Activated gamma-delta T cell treated with anti-CD3 and anti-CD28 coated beads, Interleukin-2, amount 50 U/mL, for 16 hours (primary cell): ENCODE measurements around the gene LMO4.
A peak's percentile ranks its signal among the peaks of the same experiment; 100 is the strongest.

ENCODE experiments used
- DNase-seq: peaks from one replicate; pipeline ENCODE4 v3.0.0-alpha.2; 2020; ENCODE audit warnings: low read depth

Gene LMO4

DNA sequence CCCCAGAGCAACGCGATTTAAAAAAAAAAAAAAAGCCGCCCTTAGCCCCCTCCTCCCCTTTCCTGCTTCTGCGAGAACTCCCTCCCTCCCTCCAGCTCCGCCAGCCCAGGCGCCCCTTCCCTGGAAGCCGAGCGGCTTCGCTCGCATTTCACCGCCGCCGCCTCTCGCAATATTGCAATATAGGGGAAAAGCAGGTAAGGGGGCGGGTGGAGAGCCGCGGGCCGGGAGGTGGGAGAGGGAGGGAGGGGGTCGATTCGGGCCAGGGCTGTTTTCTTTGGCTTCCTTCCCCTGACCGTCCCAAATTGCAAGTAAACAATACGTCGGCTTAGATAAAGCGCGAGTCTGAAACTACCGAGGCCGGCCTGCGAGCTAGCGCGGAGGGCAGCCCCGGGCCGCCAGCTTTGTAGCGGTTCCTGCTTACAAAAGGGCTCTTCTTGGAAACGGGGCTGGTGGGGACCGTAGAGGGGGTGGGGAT, 408 bp downstream of the LMO4 start:
- DNase-seq, result no peak

DNA sequence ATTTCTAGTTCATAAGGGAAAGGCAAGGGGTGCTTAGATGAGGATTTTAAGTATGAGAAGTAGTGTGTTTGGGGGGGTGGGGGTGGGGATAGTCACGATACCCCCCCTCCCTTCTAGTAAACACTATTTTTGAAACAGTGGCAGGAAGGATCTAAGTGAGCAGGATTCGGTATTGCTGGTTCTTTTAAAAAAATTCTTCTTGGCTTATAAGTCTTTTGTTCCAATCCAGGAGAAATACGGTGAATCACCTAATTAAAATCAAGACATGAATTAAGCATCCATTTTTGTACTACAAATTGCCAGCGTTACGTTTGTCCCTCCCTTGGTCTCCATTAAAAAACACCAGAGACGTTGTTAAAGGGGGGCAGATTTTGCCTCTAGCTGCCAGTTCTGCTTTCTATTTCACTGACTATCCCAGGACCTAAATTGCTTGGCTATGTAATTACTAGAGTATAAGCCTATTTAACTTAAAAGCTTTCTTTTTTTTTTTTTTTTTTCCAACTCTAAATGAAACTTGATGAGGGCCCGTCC, 911 bp downstream of the LMO4 start:
- DNase-seq, result no peak

DNA sequence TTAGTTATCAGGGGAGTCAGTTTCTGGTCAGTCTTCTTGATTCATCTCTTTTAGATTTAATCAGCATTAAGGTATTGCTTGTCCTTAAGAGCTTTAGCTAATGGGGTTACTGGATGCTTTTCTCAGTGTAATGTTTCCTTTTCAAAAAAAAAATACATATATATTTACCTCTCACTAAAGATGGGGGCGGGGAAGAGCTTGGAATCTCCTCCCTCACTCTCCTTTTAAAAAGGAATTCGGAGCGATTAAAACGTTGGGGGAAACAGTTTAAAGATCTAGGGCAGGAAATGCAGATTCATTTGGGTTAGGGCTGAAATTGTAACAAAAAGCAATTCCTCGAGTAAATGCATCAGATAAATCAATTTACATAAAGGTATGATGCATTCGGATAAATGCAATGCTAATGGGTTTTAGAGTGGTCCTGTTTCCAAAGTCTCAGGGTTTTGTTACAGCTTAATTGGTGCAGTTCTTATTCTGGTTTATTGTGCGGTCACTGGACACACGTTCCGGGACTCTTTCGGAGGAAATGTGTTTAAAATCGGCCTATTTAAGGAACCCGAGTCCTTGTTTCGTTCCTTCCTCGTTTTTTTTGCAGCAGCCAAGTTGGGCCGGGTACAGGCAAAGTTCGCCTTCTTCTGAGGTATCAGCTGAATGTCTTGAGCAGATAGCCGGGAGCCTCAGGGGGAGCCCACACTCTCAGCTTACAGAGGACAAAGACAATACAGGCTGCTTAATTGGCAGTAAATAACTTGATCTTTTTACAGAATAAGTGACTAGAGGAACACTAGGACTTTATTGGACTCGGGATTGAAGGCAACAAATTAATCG, 1.6 kb downstream of the LMO4 start:
- DNase-seq, result no peak

DNA sequence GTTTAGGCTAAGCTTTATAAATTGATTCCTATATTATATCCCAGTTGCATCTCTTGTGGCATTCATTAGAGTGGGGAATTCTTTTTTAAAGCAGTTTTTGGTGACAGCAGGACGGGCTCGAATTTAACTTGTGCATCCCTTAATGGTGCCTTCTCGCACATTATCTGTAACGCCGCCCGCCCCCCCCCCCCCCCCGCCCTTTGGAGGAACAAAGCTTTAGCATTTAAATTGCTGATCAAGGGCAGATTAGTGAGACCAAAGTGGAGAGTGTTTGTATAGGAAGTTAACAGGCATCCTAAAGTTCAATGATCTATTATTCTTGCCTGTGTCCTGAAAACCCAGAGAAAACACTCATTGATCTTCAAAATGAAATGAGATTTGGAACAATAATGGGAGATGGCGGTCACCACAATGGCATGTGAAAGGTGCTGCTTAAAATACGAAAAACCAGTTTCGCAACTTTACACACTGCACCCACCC, 2.2 kb downstream of the LMO4 start:
- no peak for DNase-seq

DNA sequence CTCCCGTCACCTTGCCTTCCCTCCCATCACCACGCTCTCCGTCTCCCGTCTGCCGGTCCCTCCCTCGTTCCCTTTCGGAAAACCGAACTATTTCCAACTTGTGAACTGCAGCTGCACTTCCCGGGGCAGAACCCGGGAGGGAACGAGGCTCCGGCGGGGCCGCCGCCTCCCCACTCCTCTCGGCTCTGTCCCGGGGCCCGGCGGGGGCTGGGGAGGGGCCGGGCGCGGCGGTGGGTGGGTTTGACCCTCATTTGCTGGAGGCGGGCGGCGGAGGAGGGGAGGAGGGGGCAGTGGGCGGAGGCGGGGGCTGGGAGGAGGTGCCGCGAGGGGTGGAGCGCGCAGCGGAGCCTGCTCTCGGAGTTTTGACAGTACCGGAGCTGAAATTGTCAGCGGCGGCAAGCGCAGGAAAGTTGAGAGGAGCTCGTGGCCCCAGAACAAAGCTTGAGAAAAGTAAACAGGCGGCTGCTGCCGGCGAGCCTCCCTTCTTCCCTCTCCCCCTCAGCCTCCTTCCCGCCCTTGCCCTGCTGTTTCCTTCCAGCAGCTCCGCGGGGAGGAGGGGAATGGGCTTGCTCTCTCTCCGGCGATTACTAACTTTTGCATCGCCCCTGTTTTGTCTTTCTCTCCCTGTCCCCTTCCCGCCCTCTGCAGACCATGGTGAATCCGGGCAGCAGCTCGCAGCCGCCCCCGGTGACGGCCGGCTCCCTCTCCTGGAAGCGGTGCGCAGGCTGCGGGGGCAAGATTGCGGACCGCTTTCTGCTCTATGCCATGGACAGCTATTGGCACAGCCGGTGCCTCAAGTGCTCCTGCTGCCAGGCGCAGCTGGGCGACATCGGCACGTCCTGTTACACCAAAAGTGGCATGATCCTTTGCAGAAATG, 2.9 kb downstream of the LMO4 start:
- peak; percentile 43 for DNase-seq

DNA sequence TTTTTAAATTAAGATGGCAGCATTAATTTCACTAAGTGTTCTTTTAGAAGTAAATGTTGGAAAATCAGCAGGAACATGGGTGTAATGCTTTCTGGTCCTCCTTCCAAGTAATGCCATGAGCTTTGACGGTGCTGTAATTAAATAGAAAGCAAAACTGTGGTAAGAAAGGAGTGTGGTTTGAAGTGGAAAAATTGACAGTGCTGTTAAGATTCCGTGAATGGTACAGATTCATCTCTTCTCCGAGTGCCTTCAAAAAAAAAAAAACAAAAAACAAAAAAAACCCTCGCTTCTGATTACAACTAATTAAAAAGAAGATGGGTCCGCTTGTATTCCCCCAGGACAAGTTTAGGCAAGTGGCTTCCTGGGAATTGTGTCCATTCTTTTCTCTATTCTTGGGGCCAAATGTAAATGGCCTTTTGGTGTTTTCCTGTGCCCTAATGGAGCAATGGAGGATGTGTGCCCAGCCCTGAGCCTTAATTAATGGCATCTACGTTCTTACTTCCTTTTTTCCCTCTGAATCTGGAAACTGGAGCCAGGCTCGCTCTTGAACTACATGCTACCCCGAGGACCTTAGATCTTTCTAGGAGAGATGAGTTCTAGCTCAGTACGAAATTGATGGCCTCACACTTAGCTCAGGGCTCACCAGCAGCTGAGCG, 5.1 kb downstream of the LMO4 start:
- DNase-seq, result no peak

DNA sequence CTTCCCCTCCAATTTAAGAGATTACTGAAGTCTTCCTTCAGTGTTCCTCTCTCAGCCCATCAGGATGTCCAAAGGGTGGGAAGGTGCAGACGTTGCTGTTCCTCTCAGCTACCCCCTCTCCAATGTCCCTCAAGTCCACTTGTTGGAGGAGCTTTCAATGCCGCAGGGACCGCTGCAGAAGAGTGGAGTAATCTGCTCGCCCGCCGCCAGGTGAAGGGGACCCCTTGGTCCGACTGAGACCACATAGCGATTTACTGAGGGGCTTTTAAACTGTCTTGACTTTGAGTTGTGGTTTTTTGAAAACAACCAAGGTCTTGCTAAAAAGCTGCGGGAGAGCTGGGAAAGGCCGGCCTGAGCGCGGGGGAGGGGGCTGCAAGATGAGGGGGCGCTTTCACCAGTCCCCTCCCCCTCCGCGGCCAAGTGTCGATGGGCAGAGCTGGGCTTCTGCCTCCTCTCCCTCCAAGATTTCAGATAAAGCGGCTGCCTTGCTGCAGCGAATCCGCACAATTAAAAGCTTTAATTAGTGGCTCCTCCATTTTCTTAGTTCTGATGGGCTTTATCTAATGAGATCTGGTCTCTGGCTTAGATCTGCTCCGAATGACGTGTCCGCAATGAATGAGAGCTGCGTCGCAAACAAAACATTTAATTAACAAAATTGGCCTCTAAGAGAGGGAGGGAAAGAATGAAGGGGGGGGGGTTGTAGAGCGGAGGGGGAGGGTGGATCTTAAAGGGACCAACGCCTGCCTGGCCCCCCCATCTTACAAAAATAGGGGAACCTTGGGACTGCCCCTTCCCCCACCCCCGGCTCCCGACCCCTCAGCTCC, 5.9 kb downstream of the LMO4 start:
- no peak for DNase-seq

DNA sequence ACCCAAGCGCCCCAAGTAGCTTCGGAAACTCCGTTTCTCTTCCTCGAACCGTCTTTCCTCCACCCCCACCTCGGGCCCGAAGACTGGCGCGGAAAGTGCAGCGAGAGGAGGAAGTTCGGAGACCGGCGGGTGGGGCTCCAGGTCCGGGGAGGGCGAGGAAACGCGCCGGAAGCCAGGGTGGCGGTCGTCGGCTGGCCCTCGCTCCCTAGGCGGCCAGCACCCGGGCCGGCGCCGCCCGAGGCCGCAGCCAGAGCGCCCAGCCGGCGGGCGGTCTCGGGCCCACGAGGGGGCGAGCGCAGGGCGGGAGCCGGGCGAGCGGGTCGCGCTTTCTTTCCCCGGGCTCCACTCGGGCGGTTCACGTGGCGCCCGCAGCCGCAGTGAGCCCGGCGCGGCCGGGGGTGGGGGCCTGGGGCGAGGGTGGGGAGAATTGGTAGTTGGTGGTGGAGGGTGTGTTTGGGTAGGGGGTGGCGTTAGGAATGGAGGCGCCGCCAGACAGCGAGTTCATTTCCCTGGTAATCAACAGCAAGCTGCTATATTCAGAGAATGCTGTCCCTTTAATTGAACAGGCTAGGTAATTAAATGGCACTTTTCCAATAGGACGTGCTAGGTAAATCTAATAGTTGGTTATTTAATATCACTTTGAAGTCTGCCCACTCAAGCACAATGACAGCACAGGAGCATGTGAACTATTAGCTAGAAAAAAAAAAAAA, 6.7 kb downstream of the LMO4 start:
- DNase-seq, result peak; percentile 42

DNA sequence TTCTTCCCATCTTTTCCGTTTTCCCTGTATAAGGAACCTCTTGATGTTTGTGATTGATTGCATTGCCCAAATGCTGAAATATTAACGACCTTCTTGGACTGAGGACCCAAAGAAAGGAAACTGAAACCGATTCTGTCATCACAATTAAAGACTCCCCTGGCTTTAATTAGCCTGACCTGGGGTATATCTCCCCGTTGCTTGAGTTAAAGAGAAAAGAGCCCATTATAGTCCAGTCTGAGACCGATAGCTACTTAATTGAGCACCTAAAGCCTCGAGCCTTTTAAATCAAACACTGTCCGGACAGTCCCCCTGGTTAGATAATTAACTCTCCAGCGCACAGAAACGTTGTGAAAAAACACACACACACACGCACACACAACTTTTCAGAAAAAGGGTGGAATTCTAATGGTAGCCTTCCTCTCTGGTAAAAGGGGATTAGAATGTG, 8.0 kb downstream of the LMO4 start:
- no peak for DNase-seq

DNA sequence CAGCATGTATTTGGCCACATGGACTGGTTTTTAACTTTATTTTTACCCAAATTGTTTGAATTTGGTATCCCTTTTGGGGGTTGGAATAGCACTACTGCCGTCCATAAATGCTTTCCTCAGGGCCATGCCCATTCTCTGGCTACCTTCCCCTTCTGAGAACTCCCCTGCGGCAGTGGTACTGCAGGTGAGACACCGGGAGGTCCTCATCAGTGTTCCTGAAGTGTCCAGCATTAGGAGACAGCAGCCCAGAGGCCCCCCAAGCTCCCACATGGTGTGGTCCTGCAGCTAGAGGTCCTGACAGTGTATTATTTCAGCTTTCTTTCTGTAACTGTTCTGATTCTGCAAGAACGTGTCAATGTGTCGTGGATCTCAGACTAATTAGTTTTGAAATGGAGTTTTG, 8.9 kb downstream of the LMO4 start:
- DNase-seq, result no peak

DNA sequence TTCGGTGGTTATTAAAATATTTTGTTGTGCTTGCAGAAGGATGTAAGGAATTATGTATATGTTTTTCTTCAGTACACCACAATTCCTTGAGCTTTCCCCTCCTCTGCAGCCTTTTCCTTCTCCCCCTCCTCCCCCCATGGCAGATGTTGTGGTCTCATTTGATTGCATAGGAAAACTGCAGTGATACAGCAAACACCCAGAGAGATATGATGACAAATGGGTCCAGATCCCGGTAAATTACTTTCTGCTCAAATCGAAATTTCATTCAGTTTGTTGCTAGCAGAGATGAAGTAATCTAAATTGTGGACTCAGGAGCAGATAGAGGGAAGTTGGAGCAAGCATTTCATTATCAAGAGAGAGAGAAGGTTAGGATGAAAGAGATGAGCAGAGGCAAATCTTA, 9.9 kb downstream of the LMO4 start:
- DNase-seq, result no peak

DNA sequence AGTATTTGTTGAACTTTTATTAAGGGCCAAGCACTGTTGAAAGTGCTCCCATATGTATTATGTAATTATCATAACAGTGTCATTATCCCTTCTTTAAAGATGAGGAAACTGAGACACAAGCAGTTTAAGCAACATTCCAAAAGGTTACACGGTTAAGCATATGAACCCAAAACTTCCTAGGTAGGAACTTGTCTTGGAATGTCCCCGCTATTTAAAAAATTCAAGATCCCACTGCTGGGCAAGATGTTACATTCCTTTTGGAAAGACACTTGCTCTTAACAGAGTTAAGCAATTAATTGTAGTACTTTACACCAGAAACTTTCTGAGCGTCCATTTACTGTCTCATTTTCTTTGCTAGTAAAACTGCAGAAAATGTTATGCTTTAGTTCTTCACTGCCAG, 15.6 kb downstream of the LMO4 start:
- DNase-seq, result no peak

DNA sequence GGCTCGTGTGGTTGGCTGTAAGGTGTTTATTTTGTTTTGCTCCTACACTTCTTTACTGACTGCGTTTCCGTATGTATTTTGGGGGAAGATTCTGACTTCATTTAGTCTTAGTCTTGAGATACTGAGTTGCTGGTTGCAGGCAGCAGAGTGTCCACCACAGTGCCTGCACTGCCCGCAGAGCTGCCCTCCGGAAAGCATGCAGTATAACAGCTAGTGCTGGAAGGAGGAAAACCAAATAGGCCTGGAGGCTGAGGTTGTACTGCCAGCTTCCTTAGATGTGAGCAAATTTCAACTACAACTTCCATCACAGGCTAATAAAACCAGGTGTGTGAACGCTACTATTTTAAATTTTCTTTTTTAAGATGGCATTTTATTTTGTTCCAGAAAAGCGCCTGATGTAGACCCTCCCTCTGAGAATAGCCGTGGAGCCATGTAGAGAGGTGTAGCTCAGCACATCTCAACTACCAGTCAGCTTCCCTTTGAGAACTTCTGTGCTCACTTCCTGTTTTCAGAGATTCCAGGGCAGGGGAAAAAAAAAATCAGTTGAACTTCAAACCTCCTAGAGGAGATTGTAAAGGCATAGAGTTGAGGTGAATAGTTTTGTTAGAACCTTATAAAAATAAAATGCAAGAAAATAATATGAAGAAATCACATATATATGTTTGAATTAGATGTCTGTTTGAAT, 17.6 kb downstream of the LMO4 start:
- DNase-seq, result no peak

DNA sequence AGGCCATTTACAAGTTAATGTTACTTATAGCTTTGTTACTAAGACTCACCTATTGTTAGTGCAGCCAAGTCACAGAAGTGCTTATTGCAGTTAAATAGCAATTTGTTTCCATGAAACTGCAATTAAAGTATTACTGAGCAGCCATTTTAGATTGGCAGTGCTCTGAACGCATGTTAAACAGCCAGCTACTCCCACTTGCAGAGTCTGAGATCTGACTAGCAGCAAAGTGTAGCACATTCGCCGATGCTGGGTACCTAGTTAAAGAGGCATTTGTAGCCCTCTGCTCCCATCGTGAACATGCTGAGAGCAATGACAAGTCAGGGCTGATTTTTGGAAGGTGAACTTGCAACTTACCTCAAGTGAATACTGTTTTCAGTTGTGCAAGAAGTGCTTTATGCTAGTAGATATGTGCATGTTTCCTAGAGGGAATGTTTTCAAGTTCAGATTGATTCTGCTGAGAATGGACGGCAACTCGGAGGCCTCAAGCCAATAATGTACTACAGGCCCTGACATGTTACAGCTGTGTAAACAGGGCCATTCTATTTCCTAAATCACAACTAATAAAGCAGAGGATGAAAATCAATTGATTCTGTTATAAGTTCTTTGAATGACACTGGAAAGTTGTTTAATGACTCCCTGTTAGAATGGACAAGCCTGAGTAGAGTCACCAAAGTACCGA, 19.8 kb downstream of the LMO4 start:
- no peak for DNase-seq

DNA sequence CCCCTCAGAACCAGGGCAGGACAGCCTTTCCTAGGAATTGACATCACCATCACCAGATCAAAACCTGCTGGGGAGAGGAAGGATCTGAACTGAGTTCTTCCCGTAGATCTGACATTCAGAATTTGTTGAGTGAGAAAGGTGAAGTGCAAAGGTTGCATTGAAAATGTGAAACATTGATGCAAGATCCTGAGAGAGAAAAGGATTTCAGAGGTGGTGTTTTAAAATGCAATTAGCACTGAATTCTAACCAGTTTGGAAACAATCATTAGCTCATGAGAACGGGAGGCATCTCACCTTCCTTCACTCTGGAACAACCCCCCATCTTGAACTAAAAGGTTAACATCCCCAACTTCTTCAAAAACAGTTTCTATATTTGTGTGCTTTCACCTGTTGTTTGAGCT, 20.4 kb downstream of the LMO4 start:
- no peak for DNase-seq

DNA sequence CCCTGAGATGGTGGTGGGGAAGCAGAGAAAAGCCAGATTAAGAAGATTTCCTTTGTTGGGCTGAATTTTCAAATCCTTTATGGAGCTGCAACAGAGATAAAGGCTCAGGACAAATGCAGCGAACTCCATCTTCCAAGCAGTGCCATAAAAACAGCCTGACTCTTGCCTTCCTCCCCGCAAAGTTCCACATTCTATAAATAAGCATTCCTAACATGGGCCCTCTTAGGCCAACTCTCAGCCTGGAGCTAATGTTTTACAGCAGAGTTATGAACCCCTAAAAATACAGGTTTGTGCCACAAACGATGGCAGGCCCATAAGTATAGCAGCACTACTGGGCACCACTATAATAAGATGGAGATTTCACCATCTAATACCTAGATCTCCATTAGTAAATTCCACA, 27.2 kb downstream of the LMO4 start:
- DNase-seq, result no peak

DNA sequence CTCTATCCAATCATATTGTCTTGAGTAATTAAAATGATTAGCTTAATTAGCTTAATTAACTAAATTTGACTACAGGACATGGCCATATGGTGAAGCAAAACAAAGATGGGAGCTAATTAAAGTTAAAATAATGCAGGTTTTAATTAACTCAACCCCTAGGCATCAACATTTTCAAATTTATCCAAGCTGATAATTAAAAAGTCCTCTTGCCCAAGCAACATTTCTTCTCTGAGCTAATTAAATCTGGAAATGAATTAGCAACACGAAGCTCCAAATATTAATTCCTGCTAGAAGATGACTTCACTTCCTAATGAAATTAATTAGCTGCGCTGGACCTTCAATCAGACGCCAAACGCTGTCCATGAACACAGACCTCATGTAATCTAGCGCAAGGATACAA, 27.9 kb downstream of the LMO4 start:
- DNase-seq, result no peak

DNA sequence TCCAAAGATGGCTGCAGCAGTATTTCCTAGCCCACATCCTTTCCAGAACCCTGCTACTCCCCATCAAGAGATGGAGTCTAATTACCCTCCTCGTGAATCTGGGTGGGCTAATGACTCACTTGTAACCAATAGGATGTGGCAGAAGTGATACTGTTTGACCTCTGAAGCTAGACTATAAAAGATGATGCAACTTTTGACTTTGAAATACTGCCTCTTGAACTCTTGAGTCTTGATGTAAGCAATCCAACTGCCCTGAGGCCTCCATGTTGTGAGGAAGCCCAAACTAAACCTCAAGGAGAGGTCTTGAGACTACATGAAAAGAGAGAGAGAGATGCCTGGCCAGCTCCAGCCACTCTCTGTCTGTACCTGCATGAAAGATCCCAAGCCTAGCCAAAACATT, 29.5 kb downstream of the LMO4 start:
- DNase-seq, result no peak

DNA sequence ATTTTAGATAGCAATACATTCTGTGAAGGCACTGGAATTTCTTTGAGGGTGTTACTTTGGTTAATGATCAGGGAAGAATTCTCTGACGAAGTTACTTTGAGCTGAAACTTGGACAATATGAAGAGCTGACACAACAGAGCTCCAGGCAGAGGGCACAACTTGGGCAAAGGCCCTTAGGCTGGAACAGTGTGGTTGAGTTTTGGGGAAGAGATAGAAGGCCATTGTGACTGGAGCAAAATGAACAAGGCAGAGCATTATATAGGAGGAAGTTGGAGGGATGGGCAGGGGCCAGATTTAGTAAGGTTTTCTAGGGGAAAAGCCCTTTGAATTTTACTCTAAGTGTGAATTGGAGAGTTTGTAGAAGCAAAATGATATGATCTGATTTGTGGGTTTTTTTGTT, 30.9 kb downstream of the LMO4 start:
- no peak for DNase-seq
